ENCODE data around the gene CALCB. TPM values are rescaled to one million over a fixed set of nuclear protein-coding genes. Genes with fewer than 3 reads are reported as not detected.

The CALCB gene
- total and polyA plus RNA-seq, 2 of the 8 experiments (the other 6 are each of a cell fraction or from before 2014, with no cell fraction given): 3.7 to 4.2 TPM

- TF ChIP-seq EP300 (IDR thresholded peaks at IDR 0.05; ENCODE audit: borderline replicate concordance in 1 of 2, low read depth in 2 of 2, low read length in 2 of 2) (no peak), RNF2 (IDR thresholded peaks at IDR 0.05; ENCODE audit: borderline replicate concordance, low read depth, low read length, missing control alignments, poor library complexity, severe bottlenecking) (no peak), KDM5A (IDR thresholded peaks at IDR 0.05; ENCODE audit: low read length) (no peak), ATF3 (IDR thresholded peaks at IDR 0.05; ENCODE audit: insufficient read depth, low read depth, low read length) (0 out of 2 replicates have a peak, but pooled peaks have one; percentile 18), KDM4A (IDR thresholded peaks at IDR 0.05; ENCODE audit: low read depth, low read length, severe bottlenecking) (peak; percentile 57), CREB1 (IDR thresholded peaks at IDR 0.05) (no peak), POLR2A (IDR thresholded peaks at IDR 0.05; ENCODE audit: control extremely low read depth in 1 of 2, low read depth in 2 of 2, low read length in 2 of 2) (peak in 1 of 2 experiments; percentile 48; a peak in 1 of 3 replicates), KDM1A (IDR thresholded peaks at IDR 0.05; ENCODE audit: borderline replicate concordance, low read length) (no peak), TCF12 (IDR thresholded peaks at IDR 0.05; ENCODE audit: low read depth, low read length) (no peak), CBX8 (IDR thresholded peaks at IDR 0.05; ENCODE audit: borderline replicate concordance, low read depth, low read length) (no peak), CHD2 (IDR thresholded peaks at IDR 0.05; ENCODE audit: low read length) (no peak), FOSL1 (IDR thresholded peaks at IDR 0.05; ENCODE audit: insufficient read depth, low read depth, low read length) (no peak), RAD21 (IDR thresholded peaks at IDR 0.05 in 1 of 2, conservative IDR thresholded peaks at IDR 0.05 in 1 of 2; ENCODE audit: low read depth in 2 of 2, low read length in 2 of 2) (no peak), RBBP5 (IDR thresholded peaks at IDR 0.05; ENCODE audit: borderline replicate concordance, low read depth, low read length) (no peak), TEAD4 (IDR thresholded peaks at IDR 0.05; ENCODE audit: low read depth, low read length) (no peak), NANOG (IDR thresholded peaks at IDR 0.05; ENCODE audit: insufficient read depth, low read depth, low read length, poor library complexity, severe bottlenecking) (no peak), CEBPB (IDR thresholded peaks at IDR 0.05; ENCODE audit: low read depth, low read length) (peak; percentile 94)
These were observed at the start of gene CALCB (continued) for GRCh38 chr11:15073361-15074205.
